Stimulated activated CD4-positive, alpha-beta T cell treated with anti-CD3 and anti-CD28 coated beads, TNF-alpha, amount 100 ng/mL, for 24 hours (primary cell): ENCODE measurements around the gene INPP5B.

Source experiments
- DNase-seq, 3 experiments: peaks; one replicate each; pipeline ENCODE4 v3.0.0-alpha.2; 2020; ENCODE audit warnings: low read depth in 3 of 3

INPP5B gene

DNA sequence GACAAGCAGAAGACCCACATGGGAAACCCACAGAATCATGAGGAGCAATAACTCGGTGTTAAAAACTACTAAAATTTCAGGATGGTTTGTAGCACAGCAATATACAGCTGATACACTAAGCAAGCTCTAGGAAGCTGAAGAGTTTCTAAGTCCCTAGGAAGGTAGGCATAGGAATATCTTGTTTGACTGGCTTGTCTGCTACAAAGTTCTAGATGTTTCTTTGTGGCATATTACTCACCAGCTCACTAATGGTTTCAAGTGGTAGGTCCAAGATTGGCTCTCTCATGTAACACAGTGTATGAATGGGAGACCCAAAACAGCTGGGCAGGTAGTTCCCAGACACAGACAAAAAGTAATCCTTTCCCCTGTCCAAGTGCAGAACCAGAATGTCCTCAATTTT, 74.2 kb downstream of the INPP5B start:
- DNase-seq = no peak

DNA sequence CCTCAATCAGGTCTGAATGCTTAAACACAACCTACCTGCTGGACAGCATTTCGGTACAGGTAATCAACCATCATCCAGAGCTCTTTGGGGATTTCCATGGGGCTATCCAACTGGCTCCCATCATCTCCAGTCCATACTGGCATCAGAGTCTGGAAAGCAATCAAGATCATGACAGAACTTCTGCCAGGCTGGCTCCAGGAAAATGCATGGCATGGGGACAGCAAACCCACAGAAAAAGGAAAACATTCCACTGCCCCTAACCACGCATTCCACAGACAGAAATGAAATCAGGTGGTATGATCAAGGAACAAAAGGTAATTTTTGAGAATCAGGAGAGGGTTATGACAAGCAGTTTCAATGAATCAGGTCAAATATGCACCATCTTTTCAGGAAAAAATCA, 78.4 kb downstream of the INPP5B start:
- no peak for DNase-seq

DNA sequence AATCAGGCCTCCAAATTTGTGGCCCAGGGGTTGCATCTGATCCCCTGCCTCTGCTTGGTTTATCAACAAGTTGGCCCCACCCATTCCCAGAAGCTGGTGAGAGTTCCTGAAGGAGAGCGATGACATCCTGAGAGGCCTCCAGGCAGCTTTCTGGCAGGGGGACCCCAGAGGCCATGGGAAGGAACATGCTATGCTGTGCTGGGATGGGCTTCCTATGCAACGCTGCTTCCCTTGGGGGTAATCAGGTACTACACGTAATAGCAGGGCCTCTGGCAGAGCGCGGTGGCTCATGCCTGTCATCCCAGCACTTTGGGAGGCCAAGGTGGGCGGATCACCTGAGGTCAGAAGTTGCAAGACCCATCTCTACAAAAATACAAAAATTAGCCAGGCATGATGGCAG, 79.1 kb downstream of the INPP5B start:
- DNase-seq = no peak

DNA sequence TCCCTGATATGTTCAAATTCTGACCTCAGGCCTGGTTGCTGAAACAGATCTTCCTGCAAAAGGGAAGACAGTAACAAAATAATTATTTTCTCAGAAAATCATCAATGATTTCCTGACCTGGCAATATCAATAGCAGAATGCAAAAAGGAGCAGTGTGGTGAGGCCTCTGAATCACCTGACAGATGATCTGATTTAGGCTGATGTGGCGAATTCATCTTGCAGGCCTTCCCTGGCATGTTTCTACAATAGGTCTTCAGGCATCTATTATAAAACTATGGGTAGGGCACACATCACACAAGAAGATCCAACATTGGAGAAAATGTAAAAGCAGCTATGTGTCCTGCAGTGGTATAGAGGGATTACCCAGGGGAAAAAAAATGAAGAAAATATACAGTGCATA, 80.4 kb downstream of the INPP5B start:
- no peak for DNase-seq

DNA sequence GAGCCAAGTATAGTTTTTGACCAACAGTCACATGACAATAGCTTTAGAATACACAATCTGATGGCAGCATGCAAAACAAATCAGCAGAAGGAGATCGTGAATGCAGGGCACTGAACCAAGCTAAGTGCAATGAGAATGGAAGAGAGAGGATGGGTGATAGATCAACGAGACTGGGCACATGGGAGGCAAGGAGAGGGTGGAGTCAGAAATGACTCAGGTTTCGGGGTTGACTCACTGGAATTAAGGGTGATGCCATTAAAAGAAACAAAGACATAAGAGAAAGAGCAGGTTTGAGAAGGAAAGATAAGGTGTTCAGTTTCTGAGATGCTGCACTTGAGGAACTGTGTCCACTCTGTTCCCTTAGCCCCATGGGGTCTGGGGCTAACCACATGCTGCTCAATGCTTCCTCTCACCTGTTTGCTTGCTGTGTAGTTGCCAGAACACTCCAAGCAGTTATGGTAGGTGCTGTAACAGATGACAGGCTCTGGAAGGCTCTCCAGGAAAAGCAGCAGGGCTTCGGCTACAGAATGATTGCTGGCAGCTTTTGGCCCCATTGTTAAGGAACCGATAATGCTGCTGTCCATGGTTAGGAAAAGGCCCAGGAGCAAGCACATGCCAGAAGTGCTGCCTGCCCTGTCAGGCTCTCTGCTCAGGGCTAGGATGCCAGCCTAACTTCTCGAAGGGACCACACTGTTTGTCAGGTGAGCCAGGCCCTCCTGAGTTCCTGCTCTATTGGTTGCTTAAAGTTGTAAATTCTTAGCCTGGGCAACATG, 81.3 kb downstream of the INPP5B start:
- peak; percentile 9 to 38 (median 16) for DNase-seq

DNA sequence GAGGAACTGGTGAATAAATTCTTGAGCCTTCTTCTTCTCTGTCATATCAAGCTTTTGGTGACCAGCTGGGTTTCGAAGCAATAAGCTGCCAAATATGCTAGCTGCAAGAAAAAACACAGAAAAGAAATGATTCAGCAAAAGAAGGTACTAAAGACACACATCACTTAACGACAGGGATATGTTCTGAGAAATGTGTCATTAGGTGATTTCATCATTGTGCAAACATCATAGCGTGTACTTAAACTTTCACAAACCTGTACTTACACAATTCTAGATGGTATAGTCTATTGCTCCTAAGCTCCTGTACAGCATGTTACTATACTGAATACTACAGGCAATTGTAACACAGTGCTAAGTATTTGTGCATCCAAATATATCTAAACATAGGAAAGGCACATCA, 84.5 kb downstream of the INPP5B start:
- DNase-seq = no peak

DNA sequence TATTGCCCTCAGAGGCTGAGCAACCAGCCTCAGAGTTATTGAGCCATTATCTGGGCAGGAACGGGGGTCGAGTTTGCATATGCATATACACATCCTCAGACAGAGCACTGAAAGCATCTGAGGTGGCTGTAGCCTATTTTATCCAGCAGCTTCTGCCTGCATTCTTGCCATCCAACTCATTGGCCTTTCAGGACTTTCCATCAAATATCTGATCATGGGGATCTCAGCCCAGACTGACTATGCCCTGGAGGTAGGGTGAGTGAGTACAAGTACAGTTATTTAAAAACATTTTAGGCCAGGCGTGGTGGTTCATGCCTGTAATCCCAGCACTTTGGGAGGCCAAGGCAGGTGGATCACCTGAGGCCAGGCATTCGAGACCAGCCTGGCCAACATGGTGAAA, 85.7 kb downstream of the INPP5B start:
- DNase-seq = no peak

DNA sequence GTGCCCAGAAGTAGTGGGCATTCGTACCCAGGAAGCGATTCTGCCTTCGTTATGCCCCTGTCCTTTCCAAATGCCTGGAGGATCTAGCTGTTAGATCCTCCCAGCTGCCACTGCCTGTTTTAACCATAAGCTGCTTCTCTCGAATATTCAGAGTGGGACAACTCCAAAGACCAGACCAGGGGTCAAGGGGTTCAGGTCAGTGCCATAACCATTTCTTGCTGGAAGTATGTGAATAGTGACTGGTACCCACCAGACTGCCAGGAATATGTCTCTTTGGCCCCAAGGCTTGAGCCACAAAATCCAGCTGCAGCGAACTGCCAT, 86.5 kb downstream of the INPP5B start:
- no peak for DNase-seq

DNA sequence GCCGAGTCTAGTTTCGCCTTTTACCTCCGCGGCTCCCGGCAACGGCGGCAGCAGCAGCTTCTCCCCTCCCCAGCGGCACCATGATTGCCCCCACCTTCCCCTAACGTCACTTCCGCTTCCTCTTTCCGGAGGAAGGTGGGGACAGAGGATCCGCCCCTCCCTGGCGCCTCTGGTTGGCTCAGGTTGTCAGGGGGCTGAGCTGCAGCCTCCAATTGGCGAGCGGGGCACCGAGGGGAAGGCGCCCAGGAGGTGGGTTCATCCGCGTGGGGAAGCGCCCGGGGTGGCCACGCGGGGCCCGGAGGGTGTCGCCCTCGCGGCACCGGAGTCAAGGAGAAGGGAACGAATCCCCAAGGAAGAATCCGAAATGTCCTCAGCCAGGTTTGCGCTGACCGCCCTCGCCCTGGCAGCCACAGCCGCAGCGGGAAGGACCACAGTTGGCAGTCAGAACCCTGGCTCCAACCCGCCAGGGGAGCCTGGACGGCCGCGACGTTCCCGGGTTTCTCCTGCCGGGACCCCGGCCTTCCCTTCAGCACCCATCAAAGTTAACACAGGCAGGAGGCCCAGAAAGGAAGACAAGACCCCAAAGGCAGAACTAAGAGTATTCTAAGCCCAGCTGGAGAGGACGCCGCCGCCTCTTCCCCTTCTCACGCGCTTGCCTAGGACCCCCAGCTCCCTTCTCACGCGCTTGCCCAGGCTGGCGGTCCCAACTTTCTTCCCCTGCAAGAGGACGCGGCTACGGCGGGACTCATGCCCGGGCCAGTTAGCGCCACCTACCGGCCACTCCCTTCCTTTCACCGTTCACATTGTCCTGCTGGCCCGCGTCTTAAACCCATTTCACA, 87.1 kb downstream of the INPP5B start, which contains the start of gene MTF1:
TSS of gene MTF1 (minus strand) at position 86 of the 839 bp plus-strand sequence. CDS start 1,934 bp downstream, outside the sequence.
- DNase-seq = peak; percentile 94 to 97 (median 96)

DNA sequence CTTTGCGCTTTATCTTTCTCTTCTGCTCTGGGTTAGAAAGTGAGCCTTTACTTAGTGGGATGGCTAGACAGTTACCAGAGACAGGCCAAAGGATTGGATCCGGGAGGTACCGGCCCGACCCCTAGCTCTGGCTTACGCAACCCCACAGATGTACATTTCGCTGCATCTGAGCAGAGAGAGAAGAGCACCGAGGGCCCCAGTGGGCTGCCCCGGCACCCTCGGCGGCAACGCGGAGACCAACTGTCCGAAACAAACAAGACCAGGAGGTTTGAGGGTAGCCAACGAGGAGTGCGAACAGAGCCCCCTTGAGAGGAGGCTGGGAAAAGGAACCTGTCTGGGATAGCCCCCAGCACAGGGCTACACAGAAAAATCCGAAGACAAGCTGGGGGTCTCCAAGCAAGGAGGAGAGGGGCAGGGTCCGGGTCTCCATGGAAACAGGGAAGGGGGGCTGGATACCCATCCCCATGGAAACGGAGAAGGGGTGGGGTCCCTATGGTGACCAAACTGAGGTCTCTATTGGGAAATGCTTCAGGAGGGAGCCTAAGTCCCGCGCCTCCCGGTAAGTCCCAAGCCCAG, 87.8 kb downstream of the INPP5B start:
- no peak for DNase-seq

DNA sequence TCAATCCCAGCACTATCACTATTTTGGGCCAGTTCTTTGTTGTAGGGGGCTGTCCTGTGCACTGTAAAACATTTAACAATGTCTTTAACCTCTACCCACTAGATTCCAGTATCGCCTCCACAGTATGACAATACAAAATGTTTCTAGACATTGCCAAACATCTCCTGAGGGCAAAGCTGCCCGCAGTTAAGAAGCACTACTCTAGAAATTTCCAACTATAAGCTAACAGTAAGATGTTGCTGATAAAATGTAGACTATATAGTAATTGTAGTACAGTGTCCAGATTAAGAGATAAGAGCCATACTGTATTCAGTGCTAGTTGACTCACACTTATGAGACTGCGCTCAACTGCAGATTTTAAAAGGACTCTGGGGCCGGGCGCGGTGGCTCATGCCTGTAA, 92.4 kb downstream of the INPP5B start:
- no peak for DNase-seq

DNA sequence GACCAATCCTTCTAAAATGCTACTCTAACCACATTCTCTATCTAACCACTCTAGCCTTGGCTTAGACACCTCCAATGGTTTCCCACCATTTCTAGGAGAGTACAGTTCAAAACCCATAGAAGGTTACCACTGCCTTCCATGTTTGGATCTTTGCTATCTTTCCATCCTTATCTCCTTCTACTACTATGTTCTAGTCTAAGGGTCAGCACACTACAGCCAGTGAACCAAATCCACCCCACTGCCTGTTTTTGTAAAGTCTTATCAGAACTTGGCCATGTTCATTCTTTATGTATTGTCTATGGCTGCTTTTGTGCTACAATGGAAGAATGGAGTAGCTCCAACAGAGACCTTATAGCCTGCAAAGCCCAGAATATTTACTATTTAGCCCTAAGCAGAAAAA, 93.7 kb downstream of the INPP5B start:
- DNase-seq = no peak

DNA sequence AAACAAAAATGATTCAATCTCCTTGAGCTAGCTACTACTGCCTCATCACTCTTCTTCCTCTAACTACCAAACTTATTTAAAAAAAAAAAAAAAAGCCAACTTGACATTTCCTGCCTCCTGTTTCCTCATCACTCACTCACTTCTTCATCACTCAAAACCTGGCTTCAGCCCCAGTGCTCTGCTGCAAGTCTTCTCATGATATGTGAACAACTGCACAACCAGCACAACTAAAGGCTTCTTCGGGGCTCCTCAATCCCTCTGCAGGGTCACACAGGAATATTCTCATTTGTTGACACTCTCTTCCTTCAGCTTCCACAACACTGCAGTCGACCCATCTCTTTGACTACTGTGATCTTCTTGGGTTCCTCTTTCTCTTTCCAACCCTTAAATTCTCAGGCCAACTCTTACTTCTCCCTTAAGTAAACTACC, 95.1 kb downstream of the INPP5B start:
- no peak for DNase-seq

DNA sequence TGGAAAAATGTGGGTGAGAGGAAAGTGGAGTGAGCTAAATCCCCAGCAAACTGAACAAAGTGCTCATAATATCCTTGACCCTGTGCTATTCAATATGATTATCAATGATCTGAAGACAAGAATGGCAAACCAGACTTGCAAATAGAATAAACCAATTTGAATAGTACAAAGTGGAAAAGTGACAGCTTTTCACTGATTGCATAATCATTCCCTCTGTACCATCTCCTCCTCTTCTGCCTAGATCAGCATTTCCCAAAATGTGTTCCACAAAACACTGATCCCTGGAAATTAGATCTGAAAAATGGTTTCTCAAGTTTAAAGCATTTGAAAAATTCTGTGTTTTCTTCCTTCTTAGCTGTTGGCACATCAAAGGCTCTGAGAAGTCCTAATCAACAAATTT, 95.6 kb downstream of the INPP5B start:
- no peak for DNase-seq

DNA sequence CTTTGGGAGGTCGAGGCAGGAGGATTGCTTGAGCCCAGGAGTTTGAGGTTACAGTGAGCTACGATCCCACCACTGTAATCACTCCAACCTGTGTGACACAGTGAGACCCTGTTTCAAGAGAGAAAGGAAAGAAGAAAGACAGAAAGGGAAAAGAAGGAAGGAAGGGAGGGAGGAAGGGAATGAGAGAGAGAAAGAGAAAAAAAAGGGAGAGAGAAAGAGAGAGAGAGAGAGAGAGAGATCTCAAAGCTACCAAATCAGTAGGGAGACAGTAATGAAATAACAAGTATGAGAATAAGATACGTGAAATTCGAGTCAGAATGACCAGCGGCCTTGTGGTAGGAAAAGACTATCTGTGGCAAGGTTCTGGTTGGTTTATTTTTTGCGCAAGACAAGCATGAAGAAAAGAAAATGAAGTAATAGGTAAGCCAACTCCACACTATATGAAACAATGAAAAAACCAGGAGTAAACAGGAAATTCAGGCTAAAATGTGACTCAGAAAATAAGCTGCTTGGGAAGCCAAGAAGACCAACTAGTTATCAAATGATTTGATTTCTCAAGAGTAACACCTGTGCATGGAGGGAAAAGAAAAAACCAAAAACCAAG, 96.4 kb downstream of the INPP5B start:
- no peak for DNase-seq

DNA sequence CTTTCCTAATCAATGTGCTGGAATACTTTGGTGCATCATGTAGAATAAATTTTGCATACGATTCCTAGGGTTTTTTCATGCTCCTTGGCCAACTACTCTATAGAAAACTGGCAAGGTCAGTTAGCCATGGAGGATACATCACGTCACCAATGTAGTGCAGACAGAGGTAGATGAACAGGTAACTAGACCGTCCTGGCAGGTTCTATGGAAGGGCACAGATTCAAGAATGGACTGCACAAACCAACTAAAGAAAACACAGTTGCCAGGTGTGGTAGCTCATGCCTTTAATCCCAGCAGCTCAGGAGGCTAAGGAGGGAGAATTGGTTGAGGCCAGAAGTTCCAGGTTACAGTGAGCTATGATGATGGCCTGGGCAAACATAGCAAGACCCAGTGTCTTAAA, 97.4 kb downstream of the INPP5B start:
- DNase-seq = no peak

DNA sequence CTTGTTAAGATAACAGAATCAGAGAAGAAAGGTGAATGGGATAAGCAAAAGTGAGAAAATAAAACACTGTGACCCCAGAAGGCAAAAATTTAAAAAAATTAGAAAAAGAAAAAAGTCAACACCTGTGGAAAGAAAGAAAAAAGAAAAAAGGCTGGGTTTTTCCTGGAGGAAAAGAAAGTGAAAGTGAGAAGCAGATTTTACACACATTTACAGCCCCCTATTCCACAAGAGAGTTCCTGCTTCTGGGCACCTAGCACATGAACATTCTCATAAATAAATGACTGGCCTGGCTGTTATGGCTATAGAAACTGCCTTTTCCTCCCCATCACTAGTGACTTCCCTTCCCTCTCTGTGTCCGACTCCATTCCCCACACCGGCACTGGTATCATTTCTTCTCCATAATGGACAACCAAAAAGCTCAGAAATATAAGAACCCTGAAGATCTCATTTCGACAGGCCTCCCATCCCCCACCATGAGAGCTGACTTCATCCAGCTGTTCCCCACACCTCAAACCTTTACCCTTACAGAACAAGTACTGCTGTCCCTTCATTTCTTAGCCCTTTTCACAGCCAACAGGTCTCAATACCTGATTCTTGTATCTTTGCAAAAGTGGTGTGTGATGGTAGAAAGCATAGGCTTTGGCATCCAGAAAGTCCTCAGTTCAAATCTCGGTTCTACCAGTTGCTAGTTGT, 100.1 kb downstream of the INPP5B start:
- DNase-seq = no peak

DNA sequence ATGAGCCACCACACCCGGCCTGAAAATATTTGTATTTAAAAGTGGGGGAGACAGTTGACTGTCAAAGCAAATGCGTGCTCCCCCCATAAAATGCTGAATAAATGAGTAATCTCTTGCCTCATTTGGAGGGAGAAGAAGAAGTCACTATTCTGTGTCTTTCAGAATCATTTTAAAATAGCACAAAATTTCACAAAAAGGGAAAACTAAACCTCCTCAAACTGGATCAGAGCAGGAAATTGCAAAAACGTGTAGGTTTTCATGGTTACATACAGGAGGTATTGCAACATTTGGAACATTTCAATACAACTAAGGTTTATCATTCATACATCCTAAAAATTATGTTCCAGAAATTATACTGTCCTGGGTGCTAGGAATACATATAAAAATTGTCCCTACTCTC, 101.1 kb downstream of the INPP5B start:
- DNase-seq = no peak

DNA sequence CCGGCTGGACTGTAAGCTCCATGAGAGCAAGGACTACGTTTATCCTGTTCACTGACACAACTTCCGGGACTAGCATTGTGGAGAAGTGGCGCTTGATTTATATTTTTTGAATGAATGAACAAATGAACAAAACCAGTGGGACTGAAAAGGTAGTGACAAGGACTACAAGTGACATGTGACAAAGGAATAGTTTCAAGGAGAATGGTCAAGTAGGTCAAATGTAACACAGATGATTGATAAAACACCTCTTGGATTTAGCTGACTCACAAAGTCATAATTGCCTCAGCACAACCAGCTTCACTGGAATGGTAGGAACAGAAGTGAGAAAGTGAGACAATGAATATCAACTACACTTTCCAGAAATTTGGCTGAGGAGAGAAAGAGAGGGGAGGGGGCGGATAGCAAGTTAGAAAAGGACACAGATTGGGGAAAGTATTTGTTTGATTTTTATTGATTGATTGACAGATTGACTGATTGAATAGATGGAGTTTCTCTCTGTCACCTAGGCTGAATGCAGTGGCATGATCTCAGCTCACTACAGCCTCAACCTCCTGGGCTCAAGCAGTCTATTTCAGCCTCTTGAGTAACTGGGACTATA, 101.7 kb downstream of the INPP5B start:
- DNase-seq = no peak

DNA sequence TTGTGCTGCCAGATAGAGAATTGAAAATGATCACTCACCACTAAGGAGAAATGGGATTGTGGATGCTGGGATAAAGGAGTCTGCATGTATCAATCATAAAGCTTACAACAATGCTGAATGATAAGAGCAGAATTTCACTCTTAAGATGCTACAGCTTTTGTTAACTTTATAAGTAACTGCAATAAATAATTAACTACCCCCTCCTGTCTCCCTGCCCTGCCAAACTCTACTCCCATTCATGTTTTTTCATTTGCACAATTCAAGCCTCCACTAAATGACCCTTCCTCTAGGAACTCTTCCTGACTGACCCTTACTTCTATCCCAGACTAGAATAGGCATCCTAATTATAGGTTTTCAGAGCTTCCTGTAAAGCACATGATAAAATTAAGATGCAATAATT, 102.3 kb downstream of the INPP5B start:
- no peak for DNase-seq

DNA sequence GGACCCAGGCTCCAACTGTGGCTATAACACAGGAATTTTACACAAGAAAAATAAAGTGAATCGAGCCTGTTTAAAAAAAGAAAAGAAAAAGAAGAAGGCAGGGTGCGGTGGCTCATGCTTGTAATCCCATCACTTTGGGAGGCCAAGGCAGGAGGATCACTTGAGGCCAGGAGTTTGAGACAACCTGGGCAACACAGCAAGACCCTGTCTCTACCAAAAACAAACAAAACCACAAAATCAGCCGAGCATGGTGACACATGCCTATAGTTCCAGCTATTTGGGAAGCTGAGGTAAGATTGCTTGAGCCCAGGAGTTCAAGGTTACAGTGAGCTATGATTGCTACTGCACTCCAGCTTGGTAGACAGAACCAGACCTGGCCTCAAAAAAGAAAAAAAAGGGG, 105.2 kb downstream of the INPP5B start:
- no peak for DNase-seq
